Cerebellar nuclear complex (tissue), 1 donor: ENCODE measurements around the gene RBM6.

Experiments
- DNase-seq, 2 experiments: peaks; one replicate each; lab custom pipeline; 2025; lab: John Stamatoyannopoulos, UW

Gene RBM6

GRCh38 chr3:50126287-50127211, 186.6 kb downstream of the RBM6 start:
- DNase-seq: no peak
